Inflammatory macrophage treated with lipopolysaccharide for 1 hour (primary cell): ENCODE results near the gene EXD2.
"Not testable (repeated sequence)": the region's sequence is repeated elsewhere in the genome, so short reads cannot be mapped to it uniquely, and the experiment has no call there.

Source experiments
- DNase-seq, 2 donors: peaks; one replicate each; pipeline ENCODE4 v3.0.0-alpha.2; 2020 to 2022

The EXD2 gene

GRCh38 chr14:69204753-69205152 lies 13.5 kb downstream of the EXD2 start:
- DNase-seq = no peak

GRCh38 chr14:69207435-69208041 lies 16.2 kb downstream of the EXD2 start:
- DNase-seq = no peak

DNA sequence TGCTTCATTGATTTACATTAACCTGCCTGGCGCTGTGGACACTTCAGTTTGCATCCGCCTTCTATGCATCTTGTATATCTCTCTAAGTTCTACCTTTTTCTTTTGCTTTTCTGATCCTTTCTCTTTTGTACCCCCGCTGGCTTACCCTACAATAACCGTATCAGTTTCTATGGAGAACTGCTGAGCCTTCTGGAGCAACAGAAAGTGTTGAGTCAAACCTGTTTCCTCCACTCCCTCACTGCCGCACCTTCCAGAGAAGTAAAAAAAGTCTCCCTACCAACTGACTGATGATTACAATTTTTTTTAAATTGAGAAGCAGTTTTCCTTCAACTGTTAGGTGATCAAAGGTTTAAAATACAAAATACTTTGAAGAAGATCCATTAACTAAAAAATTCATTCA lies 17.4 kb downstream of the EXD2 start:
- DNase-seq = no peak

GRCh38 chr14:69214393-69214792 lies 23.1 kb downstream of the EXD2 start:
- DNase-seq = no peak

DNA sequence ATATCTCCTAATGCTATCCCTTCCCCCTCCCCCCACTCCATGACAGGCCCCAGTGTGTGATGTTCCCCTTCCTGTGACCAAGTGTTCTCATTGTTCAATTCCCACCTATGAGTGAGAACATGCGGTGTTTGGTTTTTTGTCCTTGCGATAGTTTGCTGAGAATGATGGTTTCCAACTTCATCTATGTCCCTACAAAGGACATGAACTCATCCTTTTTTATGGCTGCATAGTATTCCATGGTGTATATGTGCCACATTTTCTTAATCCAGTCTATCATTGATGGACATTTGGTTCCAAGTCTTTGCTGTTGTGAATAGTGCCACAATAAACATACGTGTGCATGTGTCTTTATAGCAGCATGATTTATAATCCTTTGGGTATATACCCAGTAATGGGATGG lies 26.4 kb downstream of the EXD2 start:
- not testable (repeated sequence) for DNase-seq

GRCh38 chr14:69224946-69225345 lies 33.6 kb downstream of the EXD2 start:
- DNase-seq = no peak

- DNase-seq = no peak
These were observed 34.9 kb downstream of the EXD2 start for GRCh38 chr14:69226178-69226577.

DNA sequence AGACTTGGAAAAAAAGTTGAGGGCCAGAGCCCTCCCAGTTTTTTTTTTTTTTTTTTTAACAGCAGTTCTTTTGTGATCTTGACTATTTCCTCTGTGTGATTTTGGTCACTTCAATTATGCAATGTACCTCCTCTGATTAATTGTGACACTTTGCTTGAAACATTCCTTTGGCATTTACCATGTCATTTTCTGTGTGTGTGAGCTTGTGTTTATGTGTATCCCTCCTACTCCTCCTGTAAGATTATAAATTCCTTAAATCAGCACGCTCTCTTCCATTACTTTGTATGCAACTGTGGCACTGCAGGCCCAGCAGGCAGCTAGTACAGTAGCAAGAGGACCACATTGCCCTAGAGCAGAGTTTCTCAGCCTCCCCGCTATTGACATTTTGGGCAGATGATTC lies 35.4 kb downstream of the EXD2 start:
- DNase-seq = no peak

DNA sequence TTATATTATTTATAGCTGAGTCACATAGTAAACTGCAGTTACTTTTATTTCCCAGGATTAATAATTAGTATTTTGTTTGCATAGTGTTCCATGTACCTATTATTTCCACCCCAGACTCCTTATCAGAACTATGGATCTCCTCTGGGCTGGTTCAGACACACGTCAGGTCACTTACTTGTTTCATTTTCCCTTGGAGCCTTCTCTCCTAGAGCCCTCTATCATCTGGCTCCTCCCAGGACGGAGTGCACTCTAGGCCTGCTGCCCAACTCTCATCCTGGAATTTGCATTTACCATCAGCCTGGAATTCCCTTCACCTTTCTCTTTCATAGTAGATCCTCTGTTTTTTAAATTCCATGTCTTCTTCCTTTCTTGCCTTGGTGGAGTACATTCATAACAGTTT lies 40.2 kb downstream of the EXD2 start:
- DNase-seq = no peak

DNA sequence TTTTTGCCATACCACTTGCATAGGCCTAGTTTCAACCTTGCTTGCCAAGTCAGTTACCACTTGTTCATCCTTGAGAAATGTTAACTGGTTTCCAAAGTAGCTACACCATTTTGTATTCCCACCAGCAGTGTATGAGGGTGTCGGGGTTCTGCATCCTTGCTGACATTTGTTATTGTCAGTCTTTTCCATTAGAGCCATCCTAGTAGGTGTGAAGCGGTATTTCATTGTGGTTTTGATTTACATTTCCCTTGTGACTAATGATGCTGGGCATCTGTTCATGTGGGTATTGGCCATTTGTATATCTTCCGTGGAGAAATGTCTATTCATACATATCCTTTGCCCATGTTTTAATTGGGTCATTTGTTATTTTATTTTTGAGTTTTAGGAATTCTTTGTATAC lies 41.1 kb downstream of the EXD2 start:
- DNase-seq = no peak

DNA sequence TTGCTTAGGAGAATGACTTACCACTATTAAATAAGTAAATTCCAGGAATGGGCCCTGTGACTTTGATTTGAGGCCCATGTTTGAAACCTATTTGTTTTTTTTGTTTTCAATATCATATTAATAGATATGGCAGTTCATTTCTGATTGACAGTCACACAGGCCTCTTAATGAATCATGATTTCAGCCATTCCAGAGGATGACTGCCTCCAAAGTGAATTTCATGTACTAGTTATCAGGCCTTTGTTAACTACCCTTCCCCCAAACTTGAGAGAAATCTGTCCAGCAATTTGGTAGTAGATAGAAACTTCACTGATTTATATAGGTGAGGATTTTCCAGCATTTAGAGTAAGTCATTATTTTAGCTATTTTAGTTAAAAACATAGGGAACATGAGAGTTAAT lies 42.8 kb downstream of the EXD2 start:
- no peak for DNase-seq

GRCh38 chr14:69235708-69236107 lies 44.4 kb downstream of the EXD2 start:
- DNase-seq = no peak

DNA sequence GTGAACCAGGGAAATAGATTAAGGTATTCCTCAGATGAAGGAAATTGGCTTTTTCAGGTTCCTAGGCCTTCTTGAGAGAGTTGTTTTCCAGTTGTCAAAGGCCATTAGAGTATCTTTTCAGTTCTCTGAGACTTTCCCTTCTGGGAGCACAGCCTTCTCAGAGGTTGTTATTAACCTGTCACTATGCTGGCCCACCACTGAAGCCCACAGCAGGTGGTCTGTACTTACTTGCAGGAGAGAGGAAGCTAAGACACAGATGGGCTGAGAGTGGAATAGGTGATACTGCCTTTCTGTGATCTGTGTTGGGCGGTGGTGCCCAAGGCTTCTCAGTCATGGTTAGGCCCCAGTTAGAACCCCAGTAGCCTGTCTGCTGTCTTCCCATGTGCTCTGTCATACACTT lies 45.8 kb downstream of the EXD2 start:
- no peak for DNase-seq

DNA sequence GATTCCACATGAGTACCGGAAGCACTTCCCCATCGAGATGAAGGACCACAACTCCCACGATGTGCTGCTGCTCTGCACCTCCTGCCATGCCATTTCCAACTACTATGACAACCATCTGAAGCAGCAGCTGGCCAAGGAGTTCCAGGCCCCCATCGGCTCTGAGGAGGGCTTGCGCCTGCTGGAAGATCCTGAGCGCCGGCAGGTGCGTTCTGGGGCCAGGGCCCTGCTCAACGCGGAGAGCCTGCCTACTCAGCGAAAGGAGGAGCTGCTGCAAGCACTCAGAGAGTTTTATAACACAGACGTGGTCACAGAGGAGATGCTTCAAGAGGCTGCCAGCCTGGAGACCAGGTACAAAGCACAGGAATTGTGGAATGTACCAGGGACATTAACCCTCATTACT lies 46.3 kb downstream of the EXD2 start:
- DNase-seq = no peak

DNA sequence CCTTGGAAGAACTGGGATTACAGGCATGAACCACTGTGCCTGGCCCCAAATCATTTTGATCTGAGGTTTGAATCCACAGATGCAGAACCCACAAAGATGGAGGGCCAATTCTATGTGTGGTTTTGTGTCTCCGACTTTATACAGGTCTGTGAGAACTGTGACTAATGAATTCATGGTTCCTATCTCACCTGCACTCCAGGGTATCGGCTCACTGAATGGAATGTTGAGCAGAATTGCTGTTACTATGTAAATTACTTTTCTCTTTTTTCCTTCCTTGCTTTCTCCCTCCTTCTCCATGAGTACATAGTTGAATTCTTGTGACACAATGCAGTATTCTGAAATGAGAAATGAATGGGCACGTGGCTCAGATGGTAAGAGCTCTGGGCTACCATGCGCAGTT lies 47.6 kb downstream of the EXD2 start:
- no peak for DNase-seq

DNA sequence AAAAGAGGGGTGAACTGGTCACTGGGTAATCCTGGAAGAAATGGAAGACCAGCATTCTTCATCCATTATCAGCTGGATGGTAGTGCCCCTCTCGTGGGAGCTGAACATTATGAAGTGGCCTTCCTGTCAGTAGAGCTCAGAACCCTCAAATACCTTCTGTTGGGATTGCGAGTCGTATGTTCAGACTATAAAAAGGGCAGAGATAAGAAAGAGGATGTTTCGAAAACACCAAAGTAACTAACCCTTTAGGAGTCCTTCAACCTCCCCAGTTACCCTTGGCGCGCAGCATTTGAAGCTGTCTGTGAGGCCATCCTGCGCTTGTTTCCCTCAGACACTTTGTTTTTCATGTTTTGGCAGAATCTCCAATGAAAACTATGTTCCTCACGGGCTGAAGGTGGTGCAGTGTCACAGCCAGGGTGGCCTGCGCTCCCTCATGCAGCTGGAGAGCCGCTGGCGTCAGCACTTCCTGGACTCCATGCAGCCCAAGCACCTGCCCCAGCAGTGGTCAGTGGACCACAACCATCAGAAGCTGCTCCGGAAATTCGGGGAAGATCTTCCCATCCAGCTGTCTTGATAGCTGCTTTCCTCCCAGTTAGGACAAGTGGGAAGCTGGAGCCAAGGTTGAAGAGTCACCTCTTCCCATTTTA lies 49.4 kb downstream of the EXD2 start:
- no peak for DNase-seq

DNA sequence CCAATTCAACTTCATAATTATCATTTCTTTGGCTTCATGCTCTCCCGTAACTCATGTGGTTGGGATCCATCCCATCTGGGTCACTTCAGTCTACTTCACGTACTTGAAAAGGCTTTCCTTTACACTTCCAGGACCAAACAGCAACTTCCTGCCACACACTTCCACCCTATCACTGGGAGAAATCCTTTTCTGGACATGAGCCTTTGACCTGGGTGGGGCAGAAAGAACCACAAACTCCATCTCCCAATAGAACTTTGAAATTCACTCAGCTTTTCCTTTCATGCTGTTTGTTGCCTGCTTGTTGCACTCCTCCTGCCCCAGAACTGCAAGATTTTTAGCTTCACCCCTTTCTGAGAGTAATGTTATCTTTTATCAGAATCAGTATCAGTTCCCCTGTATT lies 50.3 kb downstream of the EXD2 start:
- DNase-seq = no peak

GRCh38 chr14:69242311-69243224 lies 51.3 kb downstream of the EXD2 start:
- DNase-seq = peak; percentile 36 to 80

- no peak for DNase-seq
These were observed 53.6 kb downstream of the EXD2 start for GRCh38 chr14:69244946-69245345.

DNA sequence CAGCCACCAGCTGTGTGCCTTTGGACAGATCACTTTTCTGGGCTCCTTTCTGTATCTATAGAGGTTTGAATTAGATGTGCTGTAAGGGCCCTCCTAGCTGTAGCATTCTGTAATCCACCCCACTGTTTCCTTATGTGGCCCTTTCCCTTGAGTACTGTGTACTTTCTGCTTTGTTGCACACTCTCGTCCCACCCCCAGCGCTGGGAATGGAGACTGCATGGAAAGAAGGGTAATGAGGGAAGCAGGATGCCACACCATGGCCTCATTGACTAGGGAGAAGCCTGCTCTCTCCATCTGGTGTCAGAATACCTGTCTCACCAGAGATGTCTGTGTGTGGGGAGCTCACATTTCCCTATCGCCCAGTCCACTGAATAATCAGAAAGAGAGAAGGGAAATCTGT lies 55.0 kb downstream of the EXD2 start:
- no peak for DNase-seq

DNA sequence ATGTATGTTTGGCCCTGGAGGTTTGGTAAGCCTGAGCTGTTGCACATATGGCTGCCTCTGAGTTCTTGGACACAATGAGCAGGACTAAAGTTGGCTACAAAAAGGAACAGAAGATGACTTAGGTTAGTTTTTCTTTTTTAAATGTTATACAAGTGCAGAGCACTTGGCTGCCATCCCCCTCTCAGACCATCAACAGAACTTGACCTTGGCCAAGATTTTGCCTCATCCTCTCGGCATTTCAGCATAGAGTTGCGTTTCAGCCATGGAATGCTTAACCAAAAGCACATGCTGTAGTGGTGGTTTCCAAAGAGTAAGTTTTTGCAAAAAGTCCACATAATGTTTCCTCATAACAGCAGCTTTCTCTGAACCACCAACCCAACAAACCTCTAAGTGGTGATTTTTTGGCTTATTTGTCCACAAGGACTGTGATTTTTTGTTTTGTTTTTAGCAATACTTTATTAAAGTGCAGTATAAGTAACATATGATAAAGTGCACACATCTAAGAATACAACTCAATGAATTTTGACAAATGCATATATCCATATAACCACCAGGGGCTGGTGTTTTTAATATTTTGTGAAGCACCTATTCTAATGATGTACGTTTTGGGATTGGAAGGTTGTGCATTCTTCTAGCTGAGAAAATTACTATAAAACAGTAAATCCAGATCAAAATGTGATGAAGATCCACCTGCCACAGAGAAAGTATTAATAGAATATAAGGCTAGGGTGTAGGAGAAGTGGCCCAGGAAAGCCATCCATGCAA lies 56.6 kb downstream of the EXD2 start:
- DNase-seq = peak in 1 of 2 donors; percentile 23

GRCh38 chr14:69249603-69250002 lies 58.3 kb downstream of the EXD2 start:
- DNase-seq = no peak

DNA sequence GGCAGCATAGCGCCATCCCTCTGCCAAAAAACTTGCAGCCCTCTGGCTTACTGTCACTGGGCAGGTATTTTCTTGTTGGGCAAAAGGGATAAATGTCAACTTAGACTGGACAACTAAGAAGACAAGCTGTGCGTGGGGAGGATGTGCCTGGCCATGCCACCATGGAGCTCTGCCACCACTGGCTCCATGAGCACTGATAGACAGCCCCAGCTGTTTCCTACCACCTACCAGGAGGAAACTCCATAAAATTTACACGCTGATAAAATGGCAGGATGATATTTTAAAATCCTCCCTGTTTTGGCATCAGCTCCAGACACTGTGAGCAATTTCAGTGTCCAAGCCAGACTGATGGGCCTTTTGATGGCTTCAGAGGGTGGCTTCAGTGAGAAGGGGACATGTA lies 61.6 kb downstream of the EXD2 start:
- no peak for DNase-seq
